Testis (tissue), 2 donors: ENCODE results near the gene CCR7.

Experiments
- CTCF ChIP-seq, 3 experiments: fragments of 450-650 bp in 2 of 3; fragments of 200-600 bp in 1 of 3; sonication (generic) in 1 of 3; IDR thresholded peaks; one replicate each; pipeline ENCODE4 v1.5.1; 2016 to 2019; ENCODE audit warnings: antibody characterized with exemption in 3 of 3, mild to moderate bottlenecking in 2 of 3, moderate library complexity in 1 of 3
- POLR2A ChIP-seq: fragments of 450-650 bp; IDR thresholded peaks from one replicate; pipeline ENCODE4 v1.6.1; 2017; ENCODE audit warnings: antibody characterized with exemption, mild to moderate bottlenecking, moderate library complexity

GRCh38 chr17:40534371-40535189 is 30.7 kb downstream of the CCR7 start:
- TF ChIP-seq POLR2A (no peak), CTCF (IDR thresholded peaks at IDR 0.05) (no peak)
